HepG2 (cell line): ENCODE data around the gene DGKB. TPM values are rescaled to one million over a fixed set of nuclear protein-coding genes. Genes with fewer than 3 reads are reported as not detected.

Source experiments
- ATAC-seq: fragments of 200-7000 bp; cut with Tn5 transposase; 3 replicates; pipeline ENCODE4 v1.9.1; 2020; ENCODE audit warnings: mild to moderate bottlenecking, moderate library complexity
- BruUV-seq: library from RNA; stranded (reverse); fragments of 400-500 nt; replicated peaks from 2 replicates; lab custom pipeline; 2021; lab: Mats Ljungman, UMichigan
- CTCF ChIA-PET: fragments of 300-600 bp; formaldehyde crosslinking; extraction: SDS; loops from one replicate; lab custom pipeline; 2021; ENCODE audit warnings: low total read pairs, inconsistent platforms, low intra/inter-chr PET ratio; lab: Yijun Ruan, JAX
- POLR2A ChIA-PET: fragments of 350-600 bp; sonication (Branson Sonifier 250); formaldehyde crosslinking; loops from one replicate; lab custom pipeline; 2020; ENCODE audit warnings: antibody characterized with exemption, inconsistent platforms; lab: Yijun Ruan, JAX
- DNase-seq: peaks from one replicate; pipeline ENCODE4 v3.0.0-alpha.2; 2015; ENCODE audit warnings: low spot score
- FAIRE-seq: peaks from 3 replicates; lab custom pipeline; 2011; peaks lifted over from hg19 to GRCh38; lab: Jason Lieb, UNC
- H2AFZ ChIP-seq: one replicate; pipeline ENCODE4 v1.6.1; 2011; ENCODE audit warnings: low read length, inconsistent platforms
- H3K27ac ChIP-seq: fragments of 300-600 bp; 3 replicates; pipeline ENCODE4 v1.8.0; 2011; ENCODE audit warnings: mixed run types, mild to moderate bottlenecking, mixed read lengths, low read length, inconsistent platforms; ENCODE audit not compliant: insufficient read depth; ENCODE audit errors: extremely low read length
- H3K27me3 ChIP-seq, 2 experiments: fragments of 200-600 bp in 1 of 2; 2 replicates in 1 of 2; 3 replicates in 1 of 2; pipeline versions ENCODE4 v1.6.0 to v1.8.0; 2011; ENCODE audit warnings: low read length in 2 of 2, mild to moderate bottlenecking in 2 of 2, moderate library complexity in 2 of 2, inconsistent platforms in 1 of 2; ENCODE audit not compliant: insufficient read depth in 2 of 2, control insufficient read depth in 1 of 2
- H3K36me3 ChIP-seq, 2 experiments: fragments of 200-600 bp in 1 of 2; replicated peaks in 1 of 2; 2 replicates in 1 of 2; 3 replicates in 1 of 2; pipeline versions ENCODE4 v1.5.1 to v1.8.0; 2011; ENCODE audit warnings: low read length in 2 of 2, inconsistent platforms in 1 of 2; ENCODE audit not compliant: insufficient read depth in 2 of 2, control insufficient read depth in 1 of 2
- H3K4me1 ChIP-seq: 2 replicates; pipeline ENCODE4 v1.5.1; 2012; ENCODE audit warnings: low read length, inconsistent platforms; ENCODE audit not compliant: insufficient read depth
- H3K4me2 ChIP-seq: 2 replicates; pipeline ENCODE4 v1.6.0; 2011; ENCODE audit warnings: low read depth, low read length, inconsistent platforms
- H3K4me3 ChIP-seq, 3 experiments: fragments of 200-600 bp in 1 of 3; sonication (generic), shearing (Covaris generic) in 1 of 3; replicated peaks in 1 of 3; 2 replicates each; pipeline ENCODE4 v1.5.1; 2011 to 2016; ENCODE audit warnings: low read length in 3 of 3, inconsistent platforms in 2 of 3, low read depth in 2 of 3, mild to moderate bottlenecking in 2 of 3, control low read depth in 1 of 3, mixed read lengths in 1 of 3; ENCODE audit not compliant: insufficient read depth in 1 of 3
- H3K79me2 ChIP-seq: one replicate; pipeline ENCODE4 v1.6.1; 2011; ENCODE audit warnings: low read length, inconsistent platforms; ENCODE audit not compliant: insufficient read depth
- H3K9ac ChIP-seq: 2 replicates; pipeline ENCODE4 v1.6.0; 2011; ENCODE audit warnings: mild to moderate bottlenecking, low read depth, low read length, inconsistent platforms; ENCODE audit not compliant: insufficient read depth
- H3K9me3 ChIP-seq: 2 replicates; pipeline ENCODE4 v1.5.1; 2012; ENCODE audit warnings: mild to moderate bottlenecking, low read length
- H4K20me1 ChIP-seq: 2 replicates; pipeline ENCODE4 v1.6.0; 2011; ENCODE audit warnings: inconsistent platforms, mild to moderate bottlenecking, low read length, moderate library complexity; ENCODE audit not compliant: insufficient read depth
- ESRRA ChIP-seq: sonication (generic); formaldehyde crosslinking; IDR thresholded peaks from 2 replicates; pipeline ENCODE4 v1.5.1; 2020; ENCODE audit warnings: mild to moderate bottlenecking, low read depth, missing genetic modification reagents
- ETV6 ChIP-seq: sonication (generic); formaldehyde crosslinking; conservative IDR thresholded peaks from 2 replicates; pipeline ENCODE4 v1.4.0; 2020; ENCODE audit warnings: missing genetic modification reagents
- KMT2B ChIP-seq: IDR thresholded peaks from 2 replicates; pipeline ENCODE4 v1.6.1; 2016; ENCODE audit warnings: missing genetic modification reagents, missing compliant biosample characterization
- PAWR ChIP-seq: sonication (generic); formaldehyde crosslinking; IDR thresholded peaks from 2 replicates; pipeline ENCODE4 v1.4.0; 2020; ENCODE audit warnings: missing genetic modification reagents, mild to moderate bottlenecking, borderline replicate concordance
- SMAD1 ChIP-seq: sonication (generic); formaldehyde crosslinking; IDR thresholded peaks from 2 replicates; pipeline ENCODE4 v1.4.0; 2020; ENCODE audit warnings: missing genetic modification reagents, low read depth, mild to moderate bottlenecking, borderline replicate concordance
- SMYD3 ChIP-seq: sonication (generic); formaldehyde crosslinking; IDR thresholded peaks from 2 replicates; pipeline ENCODE4 v1.8.1; 2023; ENCODE audit warnings: mild to moderate bottlenecking, missing genetic modification reagents
- TEAD2 ChIP-seq: sonication (generic); formaldehyde crosslinking; IDR thresholded peaks from 2 replicates; pipeline ENCODE4 v1.9.0; 2021; ENCODE audit warnings: missing genetic modification reagents
- ZNF136 ChIP-seq: sonication (generic); formaldehyde crosslinking; IDR thresholded peaks from 2 replicates; pipeline ENCODE4 v1.8.1; 2022; ENCODE audit warnings: low read depth, mild to moderate bottlenecking, moderate library complexity, missing genetic modification reagents
- ZNF383 ChIP-seq: sonication (generic); formaldehyde crosslinking; IDR thresholded peaks from 2 replicates; pipeline ENCODE4 v1.4.0; 2020; ENCODE audit warnings: missing genetic modification reagents, mild to moderate bottlenecking, borderline replicate concordance
- ZNF558 ChIP-seq: sonication (generic); formaldehyde crosslinking; IDR thresholded peaks from 2 replicates; pipeline ENCODE4 v1.9.0; 2022; ENCODE audit warnings: mild to moderate bottlenecking, missing genetic modification reagents, borderline replicate concordance
- ZNF773 ChIP-seq: sonication (generic); formaldehyde crosslinking; IDR thresholded peaks from 2 replicates; pipeline ENCODE4 v1.4.0; 2020; ENCODE audit warnings: missing genetic modification reagents, borderline replicate concordance
- WGBS: methylation state at CpG from one replicate; pipeline ENCODE4 v1.1.6; 2017; ENCODE audit warnings: low lambda C conversion rate; 5-methylcytosine and 5-hydroxymethylcytosine counted together
- in situ Hi-C: cut with HindIII; loops from 2 replicates; pipeline ENCODE4 v1.10.0; 2017; ENCODE audit warnings: low pct_unique_long_range_greater_than_20kb; ENCODE audit not compliant: extremely low pct_ligation_motif_present
- intact Hi-C: fragments of 100-400 bp; cut with micrococcal nuclease; formaldehyde crosslinking; loops from one replicate; pipeline ENCODE4 v1.10.0; 2022; ENCODE audit not compliant: unreplicated experiment
- polyA plus RNA-seq, 8 experiments: library from polyadenylated mRNA; depleted of rRNA in 3 of 8; stranded (reverse) in 7 of 8; unstranded in 1 of 8; fragments of >200 nt; fragmentation: Illumina TruSeq in 4 of 8; extraction: Trizol in 4 of 8; gene quantifications; 2 replicates each; pipeline versions ENCODE4 v1.2.1 to v1.2.3, GENCODE V29; 2011 to 2016; ENCODE audit warnings: low read depth in 4 of 8, missing spikeins in 1 of 8, mixed read lengths in 1 of 8; ENCODE audit not compliant: insufficient read depth in 1 of 8
- total RNA-seq, 5 experiments: library from RNA; depleted of rRNA; stranded (reverse); fragments of >200 nt; fragmentation: Illumina TruSeq; extraction: Trizol; gene quantifications; 2 replicates each; pipeline ENCODE4 v1.2.3, GENCODE V29; 2016; ENCODE audit warnings: low read depth in 1 of 5
- TF ChIP-seq, protein P1 (sequence below): sonication (generic); formaldehyde crosslinking; IDR thresholded peaks from 2 replicates; pipeline ENCODE4 v1.5.0; 2020; ENCODE audit warnings: missing genetic modification reagents, mild to moderate bottlenecking, borderline replicate concordance
- TF ChIP-seq, protein P2 (sequence below): sonication (generic); formaldehyde crosslinking; IDR thresholded peaks from 2 replicates; pipeline ENCODE4 v1.8.1; 2023; ENCODE audit warnings: mild to moderate bottlenecking, missing genetic modification reagents
- TF ChIP-seq, protein P3 (sequence below): sonication (generic); formaldehyde crosslinking; IDR thresholded peaks from 2 replicates; pipeline ENCODE4 v1.4.0; 2020; ENCODE audit warnings: missing genetic modification reagents
- TF ChIP-seq, protein P4 (sequence below): sonication (generic); formaldehyde crosslinking; IDR thresholded peaks from 2 replicates; pipeline ENCODE4 v1.4.0; 2020; ENCODE audit warnings: missing genetic modification reagents, mild to moderate bottlenecking, borderline replicate concordance
- TF ChIP-seq, protein P5 (sequence below): sonication (generic); formaldehyde crosslinking; IDR thresholded peaks from 2 replicates; pipeline ENCODE4 v1.4.0; 2020; ENCODE audit warnings: mild to moderate bottlenecking, missing genetic modification reagents

DGKB gene
- total and polyA plus RNA-seq, 2 of the 13 experiments (the other 11 are each of a cell fraction or from before 2014, with no cell fraction given), result not detected

DNA sequence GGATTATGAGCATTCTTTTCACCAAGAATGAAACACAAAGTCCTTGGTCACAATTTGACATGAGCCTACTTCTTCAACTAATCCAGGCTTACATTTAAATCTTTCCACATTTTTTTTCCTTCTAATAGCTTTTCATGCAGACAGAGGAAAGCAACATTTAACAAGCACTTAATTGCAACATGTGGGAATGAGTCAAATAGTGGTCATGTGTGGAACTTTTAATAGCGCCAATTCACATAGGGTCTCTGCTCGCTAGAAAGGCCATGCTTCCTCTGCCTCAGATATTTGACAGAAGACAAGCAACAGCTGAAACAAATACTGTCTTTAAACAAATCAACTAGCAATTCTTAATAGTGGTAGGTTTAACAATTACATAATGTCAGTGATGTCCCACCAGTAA lies 627.2 kb downstream of the DGKB start:
- no TSS peak for BruUV-seq
- DNase-seq (no peak), FAIRE-seq (no peak), ATAC-seq (no peak)
- H3K36me3 ChIP-seq, result no peaks in the 10 kb centered on the region
- no peaks in the 10 kb centered on the region for H3K4me1 ChIP-seq
- POLR2A ChIA-PET, result no interaction called here
- no peak overlapping the region for H3K9ac ChIP-seq
- in situ Hi-C loops, result no loop called here
- no peak overlapping the region for H2AFZ ChIP-seq
- CTCF ChIA-PET, result no interaction called here
- no peaks in the 10 kb centered on the region for H3K27me3 ChIP-seq
- intact Hi-C loops, result no loop called here
- H3K27ac ChIP-seq, result no peak overlapping the region
- no peaks in the 10 kb centered on the region for H3K79me2 ChIP-seq
- H4K20me1 ChIP-seq, result no peaks in the 10 kb centered on the region
- H3K4me3 ChIP-seq, result no peak overlapping the region
- WGBS, result 43% methylated on average over 2 of the region's 2 CpGs
- H3K9me3 ChIP-seq, result peaks cover 73% of the 10 kb centered on the region
- no peak overlapping the region for H3K4me2 ChIP-seq
- TF ChIP-seq ESRRA, result no peak
- no peak for TF ChIP-seq SMAD1
- TF ChIP-seq, protein P1, sequence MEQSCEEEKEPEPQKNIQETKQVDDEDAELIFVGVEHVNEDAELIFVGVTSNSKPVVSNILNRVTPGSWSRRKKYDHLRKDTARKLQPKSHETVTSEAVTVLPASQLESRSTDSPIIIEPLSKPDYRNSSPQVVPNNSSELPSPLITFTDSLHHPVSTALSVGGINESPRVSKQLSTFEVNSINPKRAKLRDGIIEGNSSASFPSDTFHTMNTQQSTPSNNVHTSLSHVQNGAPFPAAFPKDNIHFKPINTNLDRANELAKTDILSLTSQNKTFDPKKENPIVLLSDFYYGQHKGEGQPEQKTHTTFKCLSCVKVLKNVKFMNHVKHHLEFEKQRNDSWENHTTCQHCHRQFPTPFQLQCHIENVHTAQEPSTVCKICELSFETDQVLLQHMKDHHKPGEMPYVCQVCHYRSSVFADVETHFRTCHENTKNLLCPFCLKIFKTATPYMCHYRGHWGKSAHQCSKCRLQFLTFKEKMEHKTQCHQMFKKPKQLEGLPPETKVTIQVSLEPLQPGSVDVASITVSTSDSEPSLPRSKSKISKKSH (CRISPR knock-in tag), result no peak
- TF ChIP-seq TEAD2 (CRISPR knock-in tag), result no peak
- TF ChIP-seq, protein P2, sequence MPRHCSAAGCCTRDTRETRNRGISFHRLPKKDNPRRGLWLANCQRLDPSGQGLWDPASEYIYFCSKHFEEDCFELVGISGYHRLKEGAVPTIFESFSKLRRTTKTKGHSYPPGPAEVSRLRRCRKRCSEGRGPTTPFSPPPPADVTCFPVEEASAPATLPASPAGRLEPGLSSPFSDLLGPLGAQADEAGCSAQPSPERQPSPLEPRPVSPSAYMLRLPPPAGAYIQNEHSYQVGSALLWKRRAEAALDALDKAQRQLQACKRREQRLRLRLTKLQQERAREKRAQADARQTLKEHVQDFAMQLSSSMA, result no peak
- TF ChIP-seq, protein P3, sequence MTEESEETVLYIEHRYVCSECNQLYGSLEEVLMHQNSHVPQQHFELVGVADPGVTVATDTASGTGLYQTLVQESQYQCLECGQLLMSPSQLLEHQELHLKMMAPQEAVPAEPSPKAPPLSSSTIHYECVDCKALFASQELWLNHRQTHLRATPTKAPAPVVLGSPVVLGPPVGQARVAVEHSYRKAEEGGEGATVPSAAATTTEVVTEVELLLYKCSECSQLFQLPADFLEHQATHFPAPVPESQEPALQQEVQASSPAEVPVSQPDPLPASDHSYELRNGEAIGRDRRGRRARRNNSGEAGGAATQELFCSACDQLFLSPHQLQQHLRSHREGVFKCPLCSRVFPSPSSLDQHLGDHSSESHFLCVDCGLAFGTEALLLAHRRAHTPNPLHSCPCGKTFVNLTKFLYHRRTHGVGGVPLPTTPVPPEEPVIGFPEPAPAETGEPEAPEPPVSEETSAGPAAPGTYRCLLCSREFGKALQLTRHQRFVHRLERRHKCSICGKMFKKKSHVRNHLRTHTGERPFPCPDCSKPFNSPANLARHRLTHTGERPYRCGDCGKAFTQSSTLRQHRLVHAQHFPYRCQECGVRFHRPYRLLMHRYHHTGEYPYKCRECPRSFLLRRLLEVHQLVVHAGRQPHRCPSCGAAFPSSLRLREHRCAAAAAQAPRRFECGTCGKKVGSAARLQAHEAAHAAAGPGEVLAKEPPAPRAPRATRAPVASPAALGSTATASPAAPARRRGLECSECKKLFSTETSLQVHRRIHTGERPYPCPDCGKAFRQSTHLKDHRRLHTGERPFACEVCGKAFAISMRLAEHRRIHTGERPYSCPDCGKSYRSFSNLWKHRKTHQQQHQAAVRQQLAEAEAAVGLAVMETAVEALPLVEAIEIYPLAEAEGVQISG, result no peak
- TF ChIP-seq ZNF383, result no peak
- TF ChIP-seq ZNF558 (CRISPR knock-in tag), result no peak
- TF ChIP-seq, protein P4, sequence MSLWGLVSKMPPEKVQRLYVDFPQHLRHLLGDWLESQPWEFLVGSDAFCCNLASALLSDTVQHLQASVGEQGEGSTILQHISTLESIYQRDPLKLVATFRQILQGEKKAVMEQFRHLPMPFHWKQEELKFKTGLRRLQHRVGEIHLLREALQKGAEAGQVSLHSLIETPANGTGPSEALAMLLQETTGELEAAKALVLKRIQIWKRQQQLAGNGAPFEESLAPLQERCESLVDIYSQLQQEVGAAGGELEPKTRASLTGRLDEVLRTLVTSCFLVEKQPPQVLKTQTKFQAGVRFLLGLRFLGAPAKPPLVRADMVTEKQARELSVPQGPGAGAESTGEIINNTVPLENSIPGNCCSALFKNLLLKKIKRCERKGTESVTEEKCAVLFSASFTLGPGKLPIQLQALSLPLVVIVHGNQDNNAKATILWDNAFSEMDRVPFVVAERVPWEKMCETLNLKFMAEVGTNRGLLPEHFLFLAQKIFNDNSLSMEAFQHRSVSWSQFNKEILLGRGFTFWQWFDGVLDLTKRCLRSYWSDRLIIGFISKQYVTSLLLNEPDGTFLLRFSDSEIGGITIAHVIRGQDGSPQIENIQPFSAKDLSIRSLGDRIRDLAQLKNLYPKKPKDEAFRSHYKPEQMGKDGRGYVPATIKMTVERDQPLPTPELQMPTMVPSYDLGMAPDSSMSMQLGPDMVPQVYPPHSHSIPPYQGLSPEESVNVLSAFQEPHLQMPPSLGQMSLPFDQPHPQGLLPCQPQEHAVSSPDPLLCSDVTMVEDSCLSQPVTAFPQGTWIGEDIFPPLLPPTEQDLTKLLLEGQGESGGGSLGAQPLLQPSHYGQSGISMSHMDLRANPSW (CRISPR knock-in tag), result no peak
- no peak for TF ChIP-seq ZNF773 (CRISPR knock-in tag)
- no peak for TF ChIP-seq KMT2B (CRISPR knock-in tag)
- no peak for TF ChIP-seq PAWR (CRISPR knock-in tag)
- TF ChIP-seq SMYD3 (CRISPR knock-in tag), result no peak
- TF ChIP-seq, protein P5, sequence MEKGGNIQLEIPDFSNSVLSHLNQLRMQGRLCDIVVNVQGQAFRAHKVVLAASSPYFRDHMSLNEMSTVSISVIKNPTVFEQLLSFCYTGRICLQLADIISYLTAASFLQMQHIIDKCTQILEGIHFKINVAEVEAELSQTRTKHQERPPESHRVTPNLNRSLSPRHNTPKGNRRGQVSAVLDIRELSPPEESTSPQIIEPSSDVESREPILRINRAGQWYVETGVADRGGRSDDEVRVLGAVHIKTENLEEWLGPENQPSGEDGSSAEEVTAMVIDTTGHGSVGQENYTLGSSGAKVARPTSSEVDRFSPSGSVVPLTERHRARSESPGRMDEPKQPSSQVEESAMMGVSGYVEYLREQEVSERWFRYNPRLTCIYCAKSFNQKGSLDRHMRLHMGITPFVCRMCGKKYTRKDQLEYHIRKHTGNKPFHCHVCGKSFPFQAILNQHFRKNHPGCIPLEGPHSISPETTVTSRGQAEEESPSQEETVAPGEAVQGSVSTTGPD (CRISPR knock-in tag), result no peak
- no peak for TF ChIP-seq ETV6 (CRISPR knock-in tag)
- TF ChIP-seq ZNF136 (CRISPR knock-in tag), result no peak
